GM12878 (cell line): ENCODE measurements around the gene THOC7. TPM values are rescaled to one million over a fixed set of nuclear protein-coding genes. Genes with fewer than 3 reads are reported as not detected.

ENCODE experiments used
- ATAC-seq: fragments of 200-7000 bp; cut with Tn5 transposase; 3 replicates; pipeline ENCODE4 v1.9.1; 2020; ENCODE audit warnings: mild to moderate bottlenecking, moderate library complexity
- BruUV-seq: library from RNA; stranded (reverse); fragments of 400-500 nt; replicated peaks from 2 replicates; lab custom pipeline; 2021; lab: Mats Ljungman, UMichigan
- CTCF ChIA-PET: fragments of 300-600 bp; sonication (Branson Sonifier 250); formaldehyde crosslinking; extraction: SDS; loops from one replicate; lab custom pipeline; 2021; ENCODE audit warnings: inconsistent platforms; lab: Yijun Ruan, JAX
- POLR2A ChIA-PET: fragments of 350-600 bp; formaldehyde crosslinking; extraction: SDS; loops from one replicate; lab custom pipeline; 2021; ENCODE audit warnings: inconsistent platforms; lab: Charles Lee
- RAD21 ChIA-PET: fragments of 300-600 bp; sonication (Branson Sonifier 250); formaldehyde crosslinking; loops from one replicate; lab custom pipeline; 2023; ENCODE audit warnings: antibody characterized with exemption; ENCODE audit not compliant: unreplicated experiment; lab: Charles Lee
- SMC1A ChIA-PET: fragments of 300-600 bp; sonication (Branson Sonifier 250); formaldehyde crosslinking; loops from one replicate; lab custom pipeline; 2023; ENCODE audit not compliant: unreplicated experiment, uncharacterized antibody; lab: Charles Lee
- DNase-seq: peaks from one replicate; pipeline ENCODE4 v3.0.0-alpha.2; 2011; ENCODE audit warnings: low read depth, low spot score
- FAIRE-seq: peaks from 3 replicates; lab custom pipeline; 2011; peaks lifted over from hg19 to GRCh38; lab: Jason Lieb, UNC
- H2AFZ ChIP-seq: 2 replicates; pipeline ENCODE4 v1.6.0; 2011; ENCODE audit warnings: low read depth, low read length, control low read depth; ENCODE audit not compliant: control insufficient read depth
- H3K27ac ChIP-seq: 2 replicates; pipeline ENCODE4 v1.5.1; 2011; ENCODE audit warnings: control low read depth; ENCODE audit not compliant: control insufficient read depth, insufficient read depth
- H3K27me3 ChIP-seq, 2 experiments: replicated peaks in 1 of 2; 2 replicates each; pipeline versions ENCODE4 v1.6.0 to v1.6.1; 2011; ENCODE audit warnings: low read length in 1 of 2; ENCODE audit not compliant: control insufficient read depth in 2 of 2, insufficient read depth in 2 of 2
- H3K36me3 ChIP-seq, 2 experiments: 2 replicates each; pipeline ENCODE4 v1.5.1; 2011; ENCODE audit warnings: low read length in 1 of 2; ENCODE audit not compliant: control insufficient read depth in 2 of 2, insufficient read depth in 2 of 2
- H3K4me1 ChIP-seq: 2 replicates; pipeline ENCODE4 v1.6.1; 2011; ENCODE audit warnings: mild to moderate bottlenecking, low read length, moderate library complexity, mixed read lengths; ENCODE audit not compliant: control insufficient read depth, insufficient read depth
- H3K4me2 ChIP-seq: 2 replicates; pipeline ENCODE4 v1.6.0; 2011; ENCODE audit warnings: control low read depth; ENCODE audit not compliant: control insufficient read depth, insufficient read depth
- H3K4me3 ChIP-seq: fragments of 200-600 bp; sonication (generic); 2 replicates; pipeline ENCODE4 v1.5.1; 2016
- H3K79me2 ChIP-seq: 2 replicates; pipeline ENCODE4 v1.6.0; 2011; ENCODE audit warnings: low read length; ENCODE audit not compliant: control insufficient read depth, insufficient read depth
- H3K9ac ChIP-seq: 2 replicates; pipeline ENCODE4 v1.8.0; 2011; ENCODE audit warnings: low read length, control low read depth, mixed read lengths; ENCODE audit not compliant: control insufficient read depth, insufficient read depth
- H3K9me3 ChIP-seq: replicated peaks from 3 replicates; pipeline ENCODE4 v1.5.1; 2011; ENCODE audit warnings: mild to moderate bottlenecking, low read length; ENCODE audit not compliant: control insufficient read depth, insufficient read depth
- H4K20me1 ChIP-seq: 2 replicates; pipeline ENCODE4 v1.6.0; 2011; ENCODE audit not compliant: control insufficient read depth, insufficient read depth
- CBX5 ChIP-seq: sonication (generic); IDR thresholded peaks from 2 replicates; pipeline ENCODE4 v1.6.1; 2016; ENCODE audit warnings: low read depth, moderate library complexity, mild to moderate bottlenecking, inconsistent platforms
- CHD1 ChIP-seq: IDR thresholded peaks from 2 replicates; pipeline ENCODE4 v1.6.1; 2012; ENCODE audit warnings: low read depth, low read length, improper control_type of control experiment
- IKZF2 ChIP-seq, 2 experiments: fragments of 450-650 bp; IDR thresholded peaks; 2 replicates each; pipeline ENCODE4 v1.6.1; 2017; ENCODE audit warnings: mild to moderate bottlenecking in 2 of 2, moderate library complexity in 2 of 2
- NFXL1 ChIP-seq: fragments of 450-650 bp; IDR thresholded peaks from 2 replicates; pipeline ENCODE4 v1.6.1; 2017; ENCODE audit warnings: antibody characterized with exemption, mild to moderate bottlenecking, borderline replicate concordance
- PAX5 ChIP-seq: IDR thresholded peaks from 2 replicates; pipeline ENCODE4 v1.6.1; 2011; ENCODE audit warnings: low read depth, low read length, borderline replicate concordance
- SPI1 ChIP-seq: IDR thresholded peaks from 2 replicates; pipeline ENCODE4 v1.6.1; 2011; ENCODE audit warnings: low read depth, mild to moderate bottlenecking, low read length, moderate library complexity, borderline replicate concordance; ENCODE audit not compliant: insufficient read depth
- TAF1 ChIP-seq: IDR thresholded peaks from 2 replicates; pipeline ENCODE4 v1.6.1; 2011; ENCODE audit warnings: mild to moderate bottlenecking, low read depth, low read length, borderline replicate concordance
- TBL1XR1 ChIP-seq: IDR thresholded peaks from 2 replicates; pipeline ENCODE4 v1.6.1; 2012; ENCODE audit warnings: low read depth, low read length, improper control_type of control experiment
- ZNF384 ChIP-seq: IDR thresholded peaks from 2 replicates; pipeline ENCODE4 v1.6.1; 2012; ENCODE audit warnings: low read depth, mild to moderate bottlenecking, low read length, improper control_type of control experiment, borderline replicate concordance
- WGBS: methylation state at CpG from one replicate; pipeline ENCODE4 v1.1.6; 2016; ENCODE audit warnings: low lambda C conversion rate; ENCODE audit not compliant: insufficient replicate concordance, insufficient coverage; ENCODE audit errors: missing lambda C conversion rate; 5-methylcytosine and 5-hydroxymethylcytosine counted together
- in situ Hi-C: fragments of 300-500 bp; cut with MboI; formaldehyde crosslinking; loops from 9 replicates; pipeline ENCODE4 v1.14.3; 2018; ENCODE audit warnings: mixed read lengths
- intact Hi-C: fragments of 100-400 bp; cut with micrococcal nuclease; formaldehyde crosslinking; loops from one replicate; pipeline ENCODE4 v1.14.2; 2022; ENCODE audit not compliant: unreplicated experiment
- polyA plus RNA-seq, 11 experiments: library from polyadenylated mRNA; depleted of rRNA in 4 of 11; unstranded in 6 of 11; stranded (reverse) in 5 of 11; fragments of >200 nt; fragmentation: Nextera tagmentation in 4 of 11; fragmentation: Illumina TruSeq in 1 of 11; extraction: Ambion mirVana in 4 of 11; extraction: Trizol in 1 of 11; gene quantifications; 1 replicate in 1 of 11; 2 replicates in 10 of 11; pipeline versions ENCODE4 v1.2.1 to v1.2.3, GENCODE V29; 2011 to 2016; ENCODE audit warnings: inconsistent platforms in 2 of 11, missing spikeins in 2 of 11, low read depth in 1 of 11
- total RNA-seq, 4 experiments: library from RNA; depleted of rRNA in 3 of 4; stranded (reverse); fragments of >200 nt in 3 of 4; fragmentation: Illumina TruSeq in 1 of 4; extraction: Trizol in 1 of 4; gene quantifications; 2 replicates each; pipeline versions ENCODE4 v1.2.1 to v1.2.3, GENCODE V29; 2013 to 2021
- TF ChIP-seq, protein P1 (sequence below): fragments of 450-650 bp; IDR thresholded peaks from 2 replicates; pipeline ENCODE4 v1.6.1; 2017; ENCODE audit warnings: low read depth, mild to moderate bottlenecking, moderate library complexity
- TF ChIP-seq, protein P2 (sequence below): fragments of 450-650 bp; IDR thresholded peaks from 2 replicates; pipeline ENCODE4 v1.6.1; 2017; ENCODE audit warnings: mild to moderate bottlenecking, low read depth, inconsistent platforms; ENCODE audit not compliant: poor library complexity, severe bottlenecking
- TF ChIP-seq, protein P3 (sequence below): IDR thresholded peaks from 2 replicates; pipeline ENCODE4 v1.6.1; 2012; ENCODE audit warnings: mild to moderate bottlenecking, low read depth, low read length
- TF ChIP-seq, protein P4 (sequence below): fragments of 150-350 bp; IDR thresholded peaks from 2 replicates; pipeline ENCODE4 v1.6.1; 2014; ENCODE audit warnings: mild to moderate bottlenecking, low read depth, low read length

THOC7 gene
- total and polyA plus RNA-seq, 10 of the 15 experiments (the other 5 are each of a cell fraction or from before 2014, with no cell fraction given), result 61.7 to 269 (median 138) TPM

DNA sequence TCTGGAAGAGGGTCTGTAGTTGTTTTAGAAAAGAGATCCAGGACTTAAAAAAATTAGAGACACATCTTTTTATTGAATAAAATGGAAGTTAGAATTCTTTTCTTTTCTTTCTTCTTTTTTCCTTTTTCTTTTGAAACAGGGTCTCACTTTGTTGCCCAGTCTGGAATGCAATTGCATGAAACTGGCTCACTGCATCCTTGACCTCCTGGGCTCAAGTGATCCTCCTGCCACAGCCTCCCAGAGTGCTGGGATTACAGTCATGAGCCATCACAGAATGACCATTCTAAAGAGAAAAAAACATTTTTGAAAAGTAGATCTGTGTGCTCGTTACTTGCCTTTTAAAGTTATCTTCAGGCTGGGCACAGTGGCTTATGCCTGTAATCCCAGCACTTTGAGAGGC, 3.6 kb upstream of the THOC7 start (continued):
- TF ChIP-seq CBX5 (no peak), ZNF384 (no peak), TBL1XR1 (no peak)
- TF ChIP-seq, protein P1, sequence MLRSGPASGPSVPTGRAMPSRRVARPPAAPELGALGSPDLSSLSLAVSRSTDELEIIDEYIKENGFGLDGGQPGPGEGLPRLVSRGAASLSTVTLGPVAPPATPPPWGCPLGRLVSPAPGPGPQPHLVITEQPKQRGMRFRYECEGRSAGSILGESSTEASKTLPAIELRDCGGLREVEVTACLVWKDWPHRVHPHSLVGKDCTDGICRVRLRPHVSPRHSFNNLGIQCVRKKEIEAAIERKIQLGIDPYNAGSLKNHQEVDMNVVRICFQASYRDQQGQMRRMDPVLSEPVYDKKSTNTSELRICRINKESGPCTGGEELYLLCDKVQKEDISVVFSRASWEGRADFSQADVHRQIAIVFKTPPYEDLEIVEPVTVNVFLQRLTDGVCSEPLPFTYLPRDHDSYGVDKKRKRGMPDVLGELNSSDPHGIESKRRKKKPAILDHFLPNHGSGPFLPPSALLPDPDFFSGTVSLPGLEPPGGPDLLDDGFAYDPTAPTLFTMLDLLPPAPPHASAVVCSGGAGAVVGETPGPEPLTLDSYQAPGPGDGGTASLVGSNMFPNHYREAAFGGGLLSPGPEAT, result no peak
- TF ChIP-seq, protein P2, sequence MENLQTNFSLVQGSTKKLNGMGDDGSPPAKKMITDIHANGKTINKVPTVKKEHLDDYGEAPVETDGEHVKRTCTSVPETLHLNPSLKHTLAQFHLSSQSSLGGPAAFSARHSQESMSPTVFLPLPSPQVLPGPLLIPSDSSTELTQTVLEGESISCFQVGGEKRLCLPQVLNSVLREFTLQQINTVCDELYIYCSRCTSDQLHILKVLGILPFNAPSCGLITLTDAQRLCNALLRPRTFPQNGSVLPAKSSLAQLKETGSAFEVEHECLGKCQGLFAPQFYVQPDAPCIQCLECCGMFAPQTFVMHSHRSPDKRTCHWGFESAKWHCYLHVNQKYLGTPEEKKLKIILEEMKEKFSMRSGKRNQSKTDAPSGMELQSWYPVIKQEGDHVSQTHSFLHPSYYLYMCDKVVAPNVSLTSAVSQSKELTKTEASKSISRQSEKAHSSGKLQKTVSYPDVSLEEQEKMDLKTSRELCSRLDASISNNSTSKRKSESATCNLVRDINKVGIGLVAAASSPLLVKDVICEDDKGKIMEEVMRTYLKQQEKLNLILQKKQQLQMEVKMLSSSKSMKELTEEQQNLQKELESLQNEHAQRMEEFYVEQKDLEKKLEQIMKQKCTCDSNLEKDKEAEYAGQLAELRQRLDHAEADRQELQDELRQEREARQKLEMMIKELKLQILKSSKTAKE, result no peak

DNA sequence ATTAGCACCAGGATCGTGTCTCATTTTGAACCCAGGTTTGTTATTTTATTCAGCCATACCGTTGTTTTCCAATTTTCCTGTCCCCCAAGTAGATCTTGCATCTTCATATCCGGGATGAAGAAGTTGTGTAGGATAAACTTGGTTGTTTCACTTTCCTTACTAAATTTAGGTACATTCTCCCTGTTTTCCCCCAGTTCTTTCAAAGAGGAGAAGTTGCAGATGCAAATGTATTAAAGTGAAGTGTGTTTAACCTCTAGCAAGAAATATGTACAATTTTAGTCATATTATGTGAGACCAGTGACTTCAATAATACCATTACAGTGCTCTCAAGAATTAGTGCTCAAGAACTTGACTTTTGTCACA, 1.3 kb upstream of the THOC7 start:
- Histone ChIP-seq H3K9me3 (no peaks in the 10 kb centered on the region), H3K9ac (peak overlapping the region; percentile 91), H3K4me1 (peaks cover 7% of the 10 kb centered on the region; the same call in 1 of the 2 replicates), H3K79me2 (peaks cover 77% of the 10 kb centered on the region), H3K4me2 (peak overlapping the region; percentile 86), H4K20me1 (no peaks in the 10 kb centered on the region), H3K27me3 (no peaks in the 10 kb centered on the region), H2AFZ (peak overlapping the region; percentile 49), H3K27ac (peak overlapping the region; percentile 91), H3K4me3 (peak overlapping the region; percentile 70), H3K36me3 (no peaks in the 10 kb centered on the region)
- ChIA-PET RAD21 (interaction anchor here (1.4 kb wide), 1 partner anchor 47 kb away, joined by 5 read pairs; the partner anchor contains the start of gene SCAANT1), POLR2A (interaction anchor here (1.4 kb wide), 1 partner anchor 11 kb away, joined by 5 read pairs; no protein-coding TSS in a partner anchor), SMC1A (interaction anchor here (0.9 to 1.0 kb wide), 2 partner anchors 12 to 33 kb away, joined by 3 read pairs; no protein-coding TSS in a partner anchor), CTCF (interaction anchor here (0.6 kb wide), 1 partner anchor 42 kb away, joined by 4 read pairs; no protein-coding TSS in a partner anchor)
- in situ Hi-C loops (no loop called here), intact Hi-C loops (loop anchor here (2.0 kb wide), 1 partner anchor 46 kb away; no protein-coding TSS in a partner anchor)
- no peak for DNase-seq
- FAIRE-seq, result no peak
- WGBS, result 0% methylated on average over 3 of the region's 3 CpGs
- no peak for ATAC-seq
- TSS peak; percentile 73 for BruUV-seq
- TF ChIP-seq SPI1 (no peak), NFXL1 (peak; percentile 27; the same call in 1 of the 2 replicates), PAX5 (no peak), TAF1 (no peak), IKZF2 (IDR thresholded peaks at IDR 0.05) (0 out of 4 replicates have a peak, but pooled peaks of 1 of the 2 experiments have one; percentile 12), CHD1 (no peak)
- TF ChIP-seq, protein P3, sequence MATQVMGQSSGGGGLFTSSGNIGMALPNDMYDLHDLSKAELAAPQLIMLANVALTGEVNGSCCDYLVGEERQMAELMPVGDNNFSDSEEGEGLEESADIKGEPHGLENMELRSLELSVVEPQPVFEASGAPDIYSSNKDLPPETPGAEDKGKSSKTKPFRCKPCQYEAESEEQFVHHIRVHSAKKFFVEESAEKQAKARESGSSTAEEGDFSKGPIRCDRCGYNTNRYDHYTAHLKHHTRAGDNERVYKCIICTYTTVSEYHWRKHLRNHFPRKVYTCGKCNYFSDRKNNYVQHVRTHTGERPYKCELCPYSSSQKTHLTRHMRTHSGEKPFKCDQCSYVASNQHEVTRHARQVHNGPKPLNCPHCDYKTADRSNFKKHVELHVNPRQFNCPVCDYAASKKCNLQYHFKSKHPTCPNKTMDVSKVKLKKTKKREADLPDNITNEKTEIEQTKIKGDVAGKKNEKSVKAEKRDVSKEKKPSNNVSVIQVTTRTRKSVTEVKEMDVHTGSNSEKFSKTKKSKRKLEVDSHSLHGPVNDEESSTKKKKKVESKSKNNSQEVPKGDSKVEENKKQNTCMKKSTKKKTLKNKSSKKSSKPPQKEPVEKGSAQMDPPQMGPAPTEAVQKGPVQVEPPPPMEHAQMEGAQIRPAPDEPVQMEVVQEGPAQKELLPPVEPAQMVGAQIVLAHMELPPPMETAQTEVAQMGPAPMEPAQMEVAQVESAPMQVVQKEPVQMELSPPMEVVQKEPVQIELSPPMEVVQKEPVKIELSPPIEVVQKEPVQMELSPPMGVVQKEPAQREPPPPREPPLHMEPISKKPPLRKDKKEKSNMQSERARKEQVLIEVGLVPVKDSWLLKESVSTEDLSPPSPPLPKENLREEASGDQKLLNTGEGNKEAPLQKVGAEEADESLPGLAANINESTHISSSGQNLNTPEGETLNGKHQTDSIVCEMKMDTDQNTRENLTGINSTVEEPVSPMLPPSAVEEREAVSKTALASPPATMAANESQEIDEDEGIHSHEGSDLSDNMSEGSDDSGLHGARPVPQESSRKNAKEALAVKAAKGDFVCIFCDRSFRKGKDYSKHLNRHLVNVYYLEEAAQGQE, result no peak
- TF ChIP-seq, protein P4, sequence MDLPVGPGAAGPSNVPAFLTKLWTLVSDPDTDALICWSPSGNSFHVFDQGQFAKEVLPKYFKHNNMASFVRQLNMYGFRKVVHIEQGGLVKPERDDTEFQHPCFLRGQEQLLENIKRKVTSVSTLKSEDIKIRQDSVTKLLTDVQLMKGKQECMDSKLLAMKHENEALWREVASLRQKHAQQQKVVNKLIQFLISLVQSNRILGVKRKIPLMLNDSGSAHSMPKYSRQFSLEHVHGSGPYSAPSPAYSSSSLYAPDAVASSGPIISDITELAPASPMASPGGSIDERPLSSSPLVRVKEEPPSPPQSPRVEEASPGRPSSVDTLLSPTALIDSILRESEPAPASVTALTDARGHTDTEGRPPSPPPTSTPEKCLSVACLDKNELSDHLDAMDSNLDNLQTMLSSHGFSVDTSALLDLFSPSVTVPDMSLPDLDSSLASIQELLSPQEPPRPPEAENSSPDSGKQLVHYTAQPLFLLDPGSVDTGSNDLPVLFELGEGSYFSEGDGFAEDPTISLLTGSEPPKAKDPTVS, result no peak
